Left ventricle myocardium inferior (tissue), 1 donor: ENCODE data around the gene ZFYVE19. TPM values are rescaled to one million over a fixed set of nuclear protein-coding genes. Genes with fewer than 3 reads are reported as not detected.

Source experiments
- DNase-seq: peaks from one replicate; pipeline ENCODE4 v3.0.0-alpha.2; 2020
- H3K27ac ChIP-seq: fragments of 200-600 bp; replicated peaks from 2 replicates; pipeline ENCODE4 v1.8.0; 2021
- H3K27me3 ChIP-seq: fragments of 200-600 bp; 2 replicates; pipeline ENCODE4 v1.8.0; 2021; ENCODE audit warnings: low read depth
- H3K36me3 ChIP-seq: fragments of 200-600 bp; 2 replicates; pipeline ENCODE4 v1.8.0; 2021
- H3K4me1 ChIP-seq: fragments of 200-600 bp; 2 replicates; pipeline ENCODE4 v1.8.0; 2021
- H3K4me3 ChIP-seq: fragments of 200-600 bp; 2 replicates; pipeline ENCODE4 v1.8.0; 2021; ENCODE audit warnings: mild to moderate bottlenecking, moderate library complexity
- H3K9me3 ChIP-seq: fragments of 200-600 bp; replicated peaks from 2 replicates; pipeline ENCODE4 v1.8.0; 2021
- CTCF ChIP-seq: fragments of 200-600 bp; IDR thresholded peaks from 2 replicates; pipeline ENCODE4 v1.8.0; 2021; ENCODE audit warnings: antibody characterized with exemption, mild to moderate bottlenecking, borderline replicate concordance
- intact Hi-C: fragments of 100-400 bp; cut with micrococcal nuclease; formaldehyde crosslinking; loops from one replicate; pipeline ENCODE4 v1.11.0; 2022
- total RNA-seq: library from RNA; stranded (reverse); fragmentation: NEBNext Ultra II Directional; extraction: Animal tissue kit (Norgen Biotek cat#: 25700); gene quantifications from one replicate; pipeline ENCODE4 v1.2.1, GENCODE V29; 2021
- donor health status: DM: no; HTN: yes; CAD: no; lungs with severe emphysema.

ZFYVE19 gene
- total RNA-seq, 1 donor from 2014 or later = 24.7 TPM

- no peak for DNase-seq
- Histone ChIP-seq H3K4me3 (no peak overlapping the region), H3K27me3 (no peaks in the 10 kb centered on the region), H3K27ac (no peak overlapping the region), H3K4me1 (peaks cover 14% of the 10 kb centered on the region), H3K9me3 (no peaks in the 10 kb centered on the region), H3K36me3 (peaks cover under 1% of the 10 kb centered on the region)
- no peak for TF ChIP-seq CTCF
- intact Hi-C loops = loop anchor here (10.0 kb wide), 1 partner anchor 110 kb away; no protein-coding TSS in a partner anchor
These were observed 21.7 kb upstream of the ZFYVE19 start for GRCh38 chr15:40785164-40785563.

GRCh38 chr15:40785814-40786213, 21.1 kb upstream of the ZFYVE19 start:
- no peak overlapping the region for H3K27ac ChIP-seq
- H3K4me1 ChIP-seq = peaks cover 21% of the 10 kb centered on the region
- intact Hi-C loops = loop anchor here (10.0 kb wide), 1 partner anchor 111 kb away; no protein-coding TSS in a partner anchor
- no peak for TF ChIP-seq CTCF
- no peak for DNase-seq
- no peaks in the 10 kb centered on the region for H3K27me3 ChIP-seq
- peaks cover 7% of the 10 kb centered on the region for H3K36me3 ChIP-seq
- no peaks in the 10 kb centered on the region for H3K9me3 ChIP-seq
- no peak overlapping the region for H3K4me3 ChIP-seq

GRCh38 chr15:40787344-40787841, 19.5 kb upstream of the ZFYVE19 start:
- Histone ChIP-seq H3K27me3 (no peaks in the 10 kb centered on the region), H3K4me3 (no peak overlapping the region), H3K27ac (no peak overlapping the region), H3K36me3 (peaks cover 22% of the 10 kb centered on the region), H3K9me3 (no peaks in the 10 kb centered on the region), H3K4me1 (peaks cover 21% of the 10 kb centered on the region)
- intact Hi-C loops = loop anchor here (10.0 kb wide), 1 partner anchor 113 kb away; no protein-coding TSS in a partner anchor
- no peak for DNase-seq
- no peak for TF ChIP-seq CTCF

GRCh38 chr15:40787991-40788390, 18.9 kb upstream of the ZFYVE19 start:
- no peak for DNase-seq
- intact Hi-C loops = loop anchor here (10.0 kb wide), 1 partner anchor 113 kb away; no protein-coding TSS in a partner anchor
- Histone ChIP-seq H3K4me1 (peaks cover 21% of the 10 kb centered on the region), H3K36me3 (peaks cover 24% of the 10 kb centered on the region), H3K27me3 (no peaks in the 10 kb centered on the region), H3K4me3 (no peak overlapping the region), H3K27ac (no peak overlapping the region), H3K9me3 (no peaks in the 10 kb centered on the region)
- no peak for TF ChIP-seq CTCF

- DNase-seq = no peak
- TF ChIP-seq CTCF = no peak
- Histone ChIP-seq H3K36me3 (peaks cover 24% of the 10 kb centered on the region), H3K27me3 (no peaks in the 10 kb centered on the region), H3K4me1 (peaks cover 30% of the 10 kb centered on the region), H3K4me3 (no peak overlapping the region), H3K27ac (no peak overlapping the region), H3K9me3 (no peaks in the 10 kb centered on the region)
- intact Hi-C loops = loop anchor here (10.0 kb wide), 1 partner anchor 114 kb away; no protein-coding TSS in a partner anchor
These were observed 17.8 kb upstream of the ZFYVE19 start for GRCh38 chr15:40789119-40789518.
